ENCODE data around the gene NXPH1.
A peak's percentile ranks its signal among the peaks of the same experiment; 100 is the strongest.

Gene NXPH1

GRCh38 chr7:8605221-8605620 is 171.8 kb downstream of the NXPH1 start:
- no peak for DNase-seq

- no peak for DNase-seq
Observed at GRCh38 chr7:8612584-8612983, 179.2 kb downstream of the NXPH1 start.

- DNase-seq: no peak
Observed at GRCh38 chr7:8613191-8613590, 179.8 kb downstream of the NXPH1 start.

GRCh38 chr7:8615019-8615418 is 181.6 kb downstream of the NXPH1 start:
- no peak for DNase-seq

- no peak for DNase-seq
Observed at GRCh38 chr7:8618441-8619070, 185.1 kb downstream of the NXPH1 start.

- DNase-seq: no peak
Observed at GRCh38 chr7:8620169-8620568, 186.8 kb downstream of the NXPH1 start.

GRCh38 chr7:8625612-8626011 is 192.2 kb downstream of the NXPH1 start:
- no peak for DNase-seq

GRCh38 chr7:8627325-8627724 is 193.9 kb downstream of the NXPH1 start:
- no peak for DNase-seq

- no peak for DNase-seq
Observed at GRCh38 chr7:8628656-8629055, 195.2 kb downstream of the NXPH1 start.

GRCh38 chr7:8629504-8629903 is 196.1 kb downstream of the NXPH1 start:
- DNase-seq: no peak

GRCh38 chr7:8637322-8637721 is 203.9 kb downstream of the NXPH1 start:
- DNase-seq: no peak

GRCh38 chr7:8638076-8638475 is 204.7 kb downstream of the NXPH1 start:
- DNase-seq: peak; percentile 16

- DNase-seq: no peak
Observed at GRCh38 chr7:8639668-8640067, 206.3 kb downstream of the NXPH1 start.

GRCh38 chr7:8640671-8641070 is 207.3 kb downstream of the NXPH1 start:
- no peak for DNase-seq

- no peak for DNase-seq
Observed at GRCh38 chr7:8668627-8669500, 235.5 kb downstream of the NXPH1 start.

- no peak for DNase-seq
Observed at GRCh38 chr7:8669501-8669851, 236.1 kb downstream of the NXPH1 start.

GRCh38 chr7:8684426-8684825 is 251.0 kb downstream of the NXPH1 start:
- no peak for DNase-seq

- DNase-seq: no peak
Observed at GRCh38 chr7:8699875-8700624, 266.6 kb downstream of the NXPH1 start.

- no peak for DNase-seq
Observed at GRCh38 chr7:8702807-8703206, 269.4 kb downstream of the NXPH1 start.

- no peak for DNase-seq
Observed at GRCh38 chr7:8710124-8710523, 276.7 kb downstream of the NXPH1 start.

- DNase-seq: no peak
Observed at GRCh38 chr7:8714791-8715190, 281.4 kb downstream of the NXPH1 start.

- DNase-seq: no peak
Observed at GRCh38 chr7:8719102-8719501, 285.7 kb downstream of the NXPH1 start.

GRCh38 chr7:8724080-8724718 is 290.8 kb downstream of the NXPH1 start:
- DNase-seq: peak; percentile 24
